PC-9 (cell line): ENCODE measurements around the gene OR2AJ1.

ENCODE experiments used
- EZH2 ChIP-seq: fragments of 200-600 bp; sonication (generic); IDR thresholded peaks from 2 replicates; pipeline ENCODE4 v1.8.0; 2017; ENCODE audit warnings: antibody characterized with exemption, low read depth
- TF ChIP-seq, protein P1 (sequence below): fragments of 200-600 bp; sonication (generic); conservative IDR thresholded peaks from 2 replicates; pipeline ENCODE4 v1.6.1; 2017; ENCODE audit warnings: mixed run types, antibody characterized with exemption, mild to moderate bottlenecking, moderate library complexity

DNA sequence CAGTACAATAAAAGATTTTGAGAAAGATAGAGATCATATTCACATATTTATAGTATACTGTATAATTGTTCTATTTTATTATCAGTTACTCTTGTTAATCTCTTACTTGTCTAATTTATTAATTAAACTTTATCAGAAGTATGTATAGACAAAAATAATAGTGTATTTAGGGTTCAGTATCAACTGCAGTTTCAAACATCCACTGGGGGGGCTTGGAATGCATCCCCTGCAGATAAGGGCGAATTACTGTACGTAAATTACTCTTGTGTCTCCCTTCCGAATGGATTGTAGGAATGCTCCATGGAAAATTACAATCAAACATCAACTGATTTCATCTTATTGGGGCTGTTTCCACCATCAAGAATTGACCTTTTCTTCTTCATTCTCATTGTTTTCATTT is 23.9 kb downstream of the OR2AJ1 start, which contains the start of gene OR2L8:
- TF ChIP-seq, protein P1, sequence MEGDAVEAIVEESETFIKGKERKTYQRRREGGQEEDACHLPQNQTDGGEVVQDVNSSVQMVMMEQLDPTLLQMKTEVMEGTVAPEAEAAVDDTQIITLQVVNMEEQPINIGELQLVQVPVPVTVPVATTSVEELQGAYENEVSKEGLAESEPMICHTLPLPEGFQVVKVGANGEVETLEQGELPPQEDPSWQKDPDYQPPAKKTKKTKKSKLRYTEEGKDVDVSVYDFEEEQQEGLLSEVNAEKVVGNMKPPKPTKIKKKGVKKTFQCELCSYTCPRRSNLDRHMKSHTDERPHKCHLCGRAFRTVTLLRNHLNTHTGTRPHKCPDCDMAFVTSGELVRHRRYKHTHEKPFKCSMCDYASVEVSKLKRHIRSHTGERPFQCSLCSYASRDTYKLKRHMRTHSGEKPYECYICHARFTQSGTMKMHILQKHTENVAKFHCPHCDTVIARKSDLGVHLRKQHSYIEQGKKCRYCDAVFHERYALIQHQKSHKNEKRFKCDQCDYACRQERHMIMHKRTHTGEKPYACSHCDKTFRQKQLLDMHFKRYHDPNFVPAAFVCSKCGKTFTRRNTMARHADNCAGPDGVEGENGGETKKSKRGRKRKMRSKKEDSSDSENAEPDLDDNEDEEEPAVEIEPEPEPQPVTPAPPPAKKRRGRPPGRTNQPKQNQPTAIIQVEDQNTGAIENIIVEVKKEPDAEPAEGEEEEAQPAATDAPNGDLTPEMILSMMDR = no peak
- no peak for TF ChIP-seq EZH2
